Skeletal muscle tissue (tissue), 4 donors: ENCODE measurements around the gene CST11. TPM values are rescaled to one million over a fixed set of nuclear protein-coding genes. Genes with fewer than 3 reads are reported as not detected.

ENCODE experiments used
- H3K27ac ChIP-seq: one replicate; pipeline ENCODE4 v1.7.0; 2013; ENCODE audit warnings: mild to moderate bottlenecking, low read depth, low read length, inconsistent platforms
- H3K27me3 ChIP-seq, 3 donors: one replicate each; pipeline ENCODE4 v1.7.0; 2013; ENCODE audit warnings: low read length in 3 of 3; ENCODE audit not compliant: control insufficient read depth in 3 of 3, insufficient read depth in 3 of 3
- H3K36me3 ChIP-seq, 3 donors: one replicate each; pipeline ENCODE4 v1.7.0; 2013; ENCODE audit warnings: low read length in 3 of 3; ENCODE audit not compliant: control insufficient read depth in 3 of 3, insufficient read depth in 3 of 3
- H3K4me1 ChIP-seq, 3 donors: one replicate each; pipeline ENCODE4 v1.7.0; 2013; ENCODE audit warnings: low read length in 3 of 3, mild to moderate bottlenecking in 3 of 3; ENCODE audit not compliant: control insufficient read depth in 3 of 3, insufficient read depth in 3 of 3
- H3K4me3 ChIP-seq, 3 donors: one replicate each; pipeline ENCODE4 v1.7.0; 2013; ENCODE audit warnings: low read length in 3 of 3
- H3K9ac ChIP-seq, 3 donors: one replicate each; pipeline ENCODE4 v1.7.0; 2013; ENCODE audit warnings: low read length in 3 of 3, mild to moderate bottlenecking in 3 of 3, moderate library complexity in 2 of 3, low read depth in 1 of 3
- H3K9me3 ChIP-seq, 3 donors: one replicate each; pipeline ENCODE4 v1.7.0; 2013; ENCODE audit warnings: low read length in 3 of 3; ENCODE audit not compliant: control insufficient read depth in 3 of 3
- total RNA-seq: library from RNA; depleted of rRNA; stranded (reverse); fragments of >200 nt; gene quantifications from one replicate; pipeline ENCODE4 v1.2.3, GENCODE V29; 2014
- donor health status: Osteomylitis.

Gene CST11
- total RNA-seq, 1 donor from 2014 or later: not detected

GRCh38 chr20:23456409-23456808 is 3.7 kb upstream of the CST11 start:
- no peaks in the 10 kb centered on the region for H3K4me1 ChIP-seq
- H3K27ac ChIP-seq: no peak overlapping the region
- peaks cover 4 to 8% (median 7%) of the 10 kb centered on the region in 3 donors for H3K27me3 ChIP-seq
- H3K9me3 ChIP-seq: peaks cover 0 to 2% (median 0%) of the 10 kb centered on the region in 3 donors
- no peak overlapping the region for H3K4me3 ChIP-seq
- no peak overlapping the region for H3K9ac ChIP-seq
- H3K36me3 ChIP-seq: no peaks in the 10 kb centered on the region

GRCh38 chr20:23455639-23456038 is 3.0 kb upstream of the CST11 start:
- peaks cover 4 to 11% (median 8%) of the 10 kb centered on the region in 3 donors for H3K27me3 ChIP-seq
- peaks cover 0 to 2% (median 0%) of the 10 kb centered on the region in 3 donors for H3K9me3 ChIP-seq
- H3K4me1 ChIP-seq: no peaks in the 10 kb centered on the region
- no peak overlapping the region for H3K9ac ChIP-seq
- no peak overlapping the region for H3K27ac ChIP-seq
- no peak overlapping the region for H3K4me3 ChIP-seq
- no peaks in the 10 kb centered on the region for H3K36me3 ChIP-seq

- H3K4me3 ChIP-seq: no peak overlapping the region
- H3K9ac ChIP-seq: no peak overlapping the region
- peaks cover 4 to 11% (median 8%) of the 10 kb centered on the region in 3 donors for H3K27me3 ChIP-seq
- H3K4me1 ChIP-seq: no peaks in the 10 kb centered on the region
- H3K36me3 ChIP-seq: no peaks in the 10 kb centered on the region
- H3K27ac ChIP-seq: no peak overlapping the region
- H3K9me3 ChIP-seq: peaks cover 0 to 2% (median 0%) of the 10 kb centered on the region in 3 donors
Measured at GRCh38 chr20:23454816-23455215, 2.1 kb upstream of the CST11 start.

GRCh38 chr20:23453549-23454543 is 1.2 kb upstream of the CST11 start:
- Histone ChIP-seq H3K4me3 (no peak overlapping the region), H3K36me3 (no peaks in the 10 kb centered on the region), H3K27me3 (peaks cover 4 to 11% (median 8%) of the 10 kb centered on the region in 3 donors), H3K9me3 (peaks cover 0 to 2% (median 0%) of the 10 kb centered on the region in 3 donors), H3K4me1 (no peaks in the 10 kb centered on the region), H3K27ac (no peak overlapping the region), H3K9ac (no peak overlapping the region)

GRCh38 chr20:23451956-23452487 is 654 bp downstream of the CST11 start:
- Histone ChIP-seq H3K4me1 (no peaks in the 10 kb centered on the region), H3K4me3 (no peak overlapping the region), H3K9me3 (peaks cover 0 to 2% (median 0%) of the 10 kb centered on the region in 3 donors), H3K36me3 (no peaks in the 10 kb centered on the region), H3K27me3 (peaks cover 4 to 11% (median 8%) of the 10 kb centered on the region in 3 donors), H3K27ac (no peak overlapping the region), H3K9ac (no peak overlapping the region)

GRCh38 chr20:23450877-23451276 is 1.8 kb downstream of the CST11 start:
- H3K9ac ChIP-seq: no peak overlapping the region

GRCh38 chr20:23449421-23449820 is 3.3 kb downstream of the CST11 start:
- Histone ChIP-seq H3K36me3 (no peaks in the 10 kb centered on the region), H3K9ac (no peak overlapping the region), H3K27me3 (peaks cover 4 to 11% (median 8%) of the 10 kb centered on the region in 3 donors), H3K27ac (no peak overlapping the region), H3K9me3 (no peaks in the 10 kb centered on the region), H3K4me1 (no peaks in the 10 kb centered on the region), H3K4me3 (no peak overlapping the region)

More at GRCh38 chr20:23450877-23451276, 1.8 kb downstream of the CST11 start:
- no peak overlapping the region for H3K27ac ChIP-seq
- peaks cover 4 to 11% (median 8%) of the 10 kb centered on the region in 3 donors for H3K27me3 ChIP-seq
- no peak overlapping the region for H3K4me3 ChIP-seq
- no peaks in the 10 kb centered on the region for H3K36me3 ChIP-seq
- H3K4me1 ChIP-seq: no peaks in the 10 kb centered on the region
- H3K9me3 ChIP-seq: peaks cover 0 to 2% (median 0%) of the 10 kb centered on the region in 3 donors

- Histone ChIP-seq H3K4me1 (no peaks in the 10 kb centered on the region), H3K9me3 (no peaks in the 10 kb centered on the region), H3K4me3 (no peak overlapping the region), H3K36me3 (no peaks in the 10 kb centered on the region), H3K9ac (no peak overlapping the region), H3K27me3 (peaks cover 0 to 6% (median 4%) of the 10 kb centered on the region in 3 donors), H3K27ac (no peak overlapping the region)
Measured at GRCh38 chr20:23448167-23448566, 4.5 kb downstream of the CST11 start.

GRCh38 chr20:23446505-23446904 is 6.2 kb downstream of the CST11 start:
- Histone ChIP-seq H3K27ac (no peak overlapping the region), H3K36me3 (no peaks in the 10 kb centered on the region), H3K27me3 (peaks cover 0 to 5% (median 0%) of the 10 kb centered on the region in 3 donors), H3K9me3 (no peaks in the 10 kb centered on the region), H3K4me3 (no peak overlapping the region), H3K9ac (no peak overlapping the region), H3K4me1 (no peaks in the 10 kb centered on the region)
